ENCODE results near the gene TANGO2.

Gene TANGO2

GRCh38 chr22:20024650-20025397, 3.9 kb downstream of the TANGO2 start:
- in situ Hi-C loops (cut with MboI; ENCODE audit: low sequenced_read_pairs): no loop called here

GRCh38 chr22:20025401-20026203, 4.7 kb downstream of the TANGO2 start:
- in situ Hi-C loops (cut with MboI; ENCODE audit: low sequenced_read_pairs): no loop called here

GRCh38 chr22:20026204-20026908, 5.4 kb downstream of the TANGO2 start:
- in situ Hi-C loops (cut with MboI; ENCODE audit: low sequenced_read_pairs): no loop called here

- in situ Hi-C loops (cut with MboI; ENCODE audit: low sequenced_read_pairs): no loop called here
These were observed 6.2 kb downstream of the TANGO2 start for GRCh38 chr22:20026996-20027601.

- in situ Hi-C loops (cut with MboI; ENCODE audit: low sequenced_read_pairs): no loop called here
These were observed 7.3 kb downstream of the TANGO2 start for GRCh38 chr22:20027966-20028854.

GRCh38 chr22:20028855-20029549, 8.1 kb downstream of the TANGO2 start:
- in situ Hi-C loops (cut with MboI; ENCODE audit: low sequenced_read_pairs): no loop called here

- in situ Hi-C loops (cut with MboI; ENCODE audit: low sequenced_read_pairs): no loop called here
These were observed 8.8 kb downstream of the TANGO2 start for GRCh38 chr22:20029550-20030225.

- in situ Hi-C loops (cut with MboI; ENCODE audit: low sequenced_read_pairs): no loop called here
These were observed 11.0 kb downstream of the TANGO2 start for GRCh38 chr22:20031732-20032406.

- in situ Hi-C loops (cut with MboI; ENCODE audit: low sequenced_read_pairs): no loop called here
These were observed 11.6 kb downstream of the TANGO2 start for GRCh38 chr22:20032407-20032991.

GRCh38 chr22:20033045-20033706, 12.3 kb downstream of the TANGO2 start:
- in situ Hi-C loops (cut with MboI; ENCODE audit: low sequenced_read_pairs): no loop called here

GRCh38 chr22:20034143-20034542, 13.2 kb downstream of the TANGO2 start:
- in situ Hi-C loops (cut with MboI; ENCODE audit: low sequenced_read_pairs): no loop called here

GRCh38 chr22:20035375-20036083, 14.6 kb downstream of the TANGO2 start:
- in situ Hi-C loops (cut with MboI; ENCODE audit: low sequenced_read_pairs): no loop called here

GRCh38 chr22:20036084-20036482, 15.2 kb downstream of the TANGO2 start:
- in situ Hi-C loops (cut with MboI; ENCODE audit: low sequenced_read_pairs): no loop called here

- in situ Hi-C loops (cut with MboI; ENCODE audit: low sequenced_read_pairs): no loop called here
These were observed 15.9 kb downstream of the TANGO2 start for GRCh38 chr22:20036535-20037392.

GRCh38 chr22:20037419-20037818, 16.5 kb downstream of the TANGO2 start:
- in situ Hi-C loops (cut with MboI; ENCODE audit: low sequenced_read_pairs): no loop called here

GRCh38 chr22:20038574-20038973, 17.7 kb downstream of the TANGO2 start:
- in situ Hi-C loops (cut with MboI; ENCODE audit: low sequenced_read_pairs): no loop called here
